Stimulated activated CD4-positive, alpha-beta T cell treated with anti-CD3 and anti-CD28 coated beads, Interleukin-12 subunit alpha, Interleukin-12 subunit beta, amount 100 ng/mL, for 24 hours (primary cell): ENCODE results near the gene LTB4R2.
"Not testable (repeated sequence)": the region's sequence is repeated elsewhere in the genome, so short reads cannot be mapped to it uniquely, and the experiment has no call there.

Experiments
- DNase-seq, 2 experiments: peaks; one replicate each; pipeline ENCODE4 v3.0.0-alpha.2; 2020; ENCODE audit warnings: low read depth in 2 of 2

The LTB4R2 gene

GRCh38 chr14:24317141-24317928, 7.4 kb downstream of the LTB4R2 start:
- DNase-seq, result no peak

DNA sequence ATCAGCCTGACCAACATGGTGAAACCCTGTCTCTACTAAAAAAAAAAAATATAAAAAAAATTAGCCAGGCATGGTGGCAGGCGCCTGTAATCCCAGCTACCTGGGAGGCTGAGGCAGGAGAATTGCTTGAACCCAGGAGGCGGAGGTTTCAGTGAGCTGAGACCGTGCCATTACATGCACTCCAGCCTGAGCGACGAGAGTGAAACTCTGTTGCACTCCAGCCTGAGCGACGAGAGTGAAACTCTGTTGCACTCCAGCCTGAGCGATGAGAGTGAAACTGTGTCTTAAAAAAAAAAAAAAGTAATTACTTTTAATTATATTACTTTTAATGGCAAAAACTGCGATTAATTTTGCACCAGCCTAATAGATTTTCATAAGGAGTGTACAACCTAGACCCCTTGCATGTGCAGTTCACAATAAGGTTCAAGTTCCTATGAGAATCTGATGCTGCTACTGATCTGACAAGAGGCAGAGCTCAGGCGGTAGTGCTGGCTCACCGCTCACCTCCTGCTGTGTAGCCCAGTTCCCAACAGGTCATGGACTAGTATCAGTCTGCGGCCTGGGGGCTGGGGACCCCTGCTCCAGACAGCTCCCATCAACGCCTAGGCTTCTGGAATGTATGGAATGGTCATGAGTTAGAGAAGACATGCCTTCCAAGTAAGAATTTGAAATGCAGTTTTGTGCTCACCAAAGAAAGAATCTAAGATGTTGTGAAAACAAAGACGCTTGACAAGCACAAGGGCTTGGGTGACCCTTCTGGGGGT, 11.5 kb downstream of the LTB4R2 start:
- DNase-seq, result no peak

DNA sequence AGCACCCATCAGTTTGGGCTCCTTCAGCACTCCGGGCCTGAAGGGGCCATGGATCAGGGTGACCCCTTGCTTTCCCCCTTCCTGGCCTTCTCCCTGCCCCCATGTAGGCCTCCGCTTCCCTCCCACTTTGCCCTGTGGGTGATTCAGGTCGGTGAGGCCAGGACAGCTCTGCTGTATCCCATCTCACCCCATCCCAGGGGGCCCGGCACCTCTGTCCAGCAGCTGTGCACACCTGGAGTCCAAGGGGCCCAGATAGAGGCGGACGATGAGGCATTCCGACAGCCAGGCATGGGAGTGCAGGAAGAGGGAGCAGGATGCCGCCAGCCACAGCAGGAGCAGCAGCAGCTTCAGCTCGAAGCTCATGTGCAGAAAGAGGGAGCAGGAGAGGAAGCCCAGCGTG, 12.7 kb downstream of the LTB4R2 start:
- DNase-seq, result no peak

DNA sequence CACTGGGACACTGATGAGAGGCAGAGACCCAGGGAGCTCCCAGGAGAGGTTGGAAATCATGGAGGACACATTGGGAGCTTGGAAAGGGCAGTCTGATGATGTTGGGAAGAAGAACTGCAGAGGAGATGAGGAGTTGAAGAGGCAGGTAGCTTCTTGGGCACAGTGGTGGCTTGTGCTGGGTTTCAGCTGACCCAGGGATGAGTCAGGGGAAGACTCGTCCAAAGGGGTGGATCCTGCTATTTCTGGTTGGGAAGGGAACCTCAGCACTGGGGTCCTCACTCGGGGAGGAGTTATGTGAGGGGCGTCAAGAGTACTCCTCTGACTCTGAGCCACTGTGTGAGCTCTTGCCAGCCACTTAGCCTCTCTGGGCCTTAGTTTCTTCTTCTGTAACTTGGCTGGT, 13.4 kb downstream of the LTB4R2 start:
- DNase-seq, result no peak

- no peak for DNase-seq
Observed at GRCh38 chr14:24324024-24324423, 14.1 kb downstream of the LTB4R2 start.

DNA sequence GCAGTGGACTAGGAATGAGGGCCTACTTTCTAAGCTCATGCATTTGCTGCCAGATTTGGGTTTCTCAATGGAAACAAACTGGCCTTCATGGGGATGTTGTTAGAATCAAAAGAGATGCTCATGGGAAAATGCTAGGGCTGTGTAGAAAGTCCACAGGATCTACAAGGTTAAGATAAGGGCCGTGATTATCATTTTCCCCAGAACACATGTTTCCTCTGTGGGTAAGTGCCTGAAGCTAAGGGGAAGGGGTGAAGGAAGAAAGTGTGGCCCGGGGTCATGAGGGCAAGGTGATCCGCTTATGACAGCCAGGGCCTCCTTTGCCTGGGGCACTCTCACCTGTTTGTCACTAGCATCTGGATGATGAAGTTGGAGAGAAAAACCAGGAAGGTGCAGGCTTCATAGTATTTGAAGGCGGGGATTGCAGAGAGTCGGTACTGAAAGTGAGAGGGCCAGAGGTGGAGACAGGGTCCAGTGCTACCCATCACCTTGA, 15.1 kb downstream of the LTB4R2 start:
- DNase-seq, result no peak

- DNase-seq, result no peak
Observed at GRCh38 chr14:24325963-24326362, 16.0 kb downstream of the LTB4R2 start.

GRCh38 chr14:24327303-24327702, 17.4 kb downstream of the LTB4R2 start:
- no peak for DNase-seq

DNA sequence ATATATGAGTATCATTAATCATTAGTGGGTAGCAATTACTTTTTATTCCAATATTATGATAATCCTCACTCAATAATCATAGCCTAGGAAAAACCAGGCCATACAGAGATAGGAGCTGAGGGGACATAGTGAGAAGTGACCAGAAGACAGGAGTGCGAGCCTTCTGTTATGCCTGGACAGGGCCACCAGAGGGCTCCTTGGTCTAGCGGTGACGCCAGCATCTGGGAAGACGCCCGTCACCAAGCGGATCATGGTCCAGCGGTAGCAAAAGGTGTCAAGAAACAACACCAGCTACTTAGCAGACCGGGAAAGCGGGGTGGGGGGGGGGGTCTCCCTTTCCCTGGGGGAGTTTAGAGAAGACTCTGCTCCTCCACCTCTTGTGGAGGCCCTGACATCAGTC, 18.0 kb downstream of the LTB4R2 start:
- DNase-seq, result not testable (repeated sequence)

- no peak for DNase-seq
Observed at GRCh38 chr14:24329073-24329663, 19.2 kb downstream of the LTB4R2 start.

DNA sequence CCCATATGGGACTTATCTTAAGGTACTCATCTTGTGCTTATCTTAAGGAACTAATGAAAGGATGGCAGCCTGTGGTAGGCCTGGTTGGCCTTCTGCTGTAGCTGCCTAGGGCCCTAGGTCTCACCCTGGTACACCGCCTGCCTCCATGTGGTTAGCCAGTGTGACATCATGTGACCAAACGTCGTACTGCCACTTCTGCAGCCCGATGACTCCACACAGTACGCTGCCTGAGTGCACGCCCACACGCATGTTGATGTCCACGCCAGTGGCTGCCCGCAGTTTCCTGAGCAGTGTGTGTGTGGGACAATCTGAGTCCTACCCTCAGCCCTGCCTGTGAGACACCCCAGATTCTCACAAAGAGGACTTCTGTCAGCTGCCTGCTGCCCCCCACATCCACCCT, 19.8 kb downstream of the LTB4R2 start:
- DNase-seq, result no peak

DNA sequence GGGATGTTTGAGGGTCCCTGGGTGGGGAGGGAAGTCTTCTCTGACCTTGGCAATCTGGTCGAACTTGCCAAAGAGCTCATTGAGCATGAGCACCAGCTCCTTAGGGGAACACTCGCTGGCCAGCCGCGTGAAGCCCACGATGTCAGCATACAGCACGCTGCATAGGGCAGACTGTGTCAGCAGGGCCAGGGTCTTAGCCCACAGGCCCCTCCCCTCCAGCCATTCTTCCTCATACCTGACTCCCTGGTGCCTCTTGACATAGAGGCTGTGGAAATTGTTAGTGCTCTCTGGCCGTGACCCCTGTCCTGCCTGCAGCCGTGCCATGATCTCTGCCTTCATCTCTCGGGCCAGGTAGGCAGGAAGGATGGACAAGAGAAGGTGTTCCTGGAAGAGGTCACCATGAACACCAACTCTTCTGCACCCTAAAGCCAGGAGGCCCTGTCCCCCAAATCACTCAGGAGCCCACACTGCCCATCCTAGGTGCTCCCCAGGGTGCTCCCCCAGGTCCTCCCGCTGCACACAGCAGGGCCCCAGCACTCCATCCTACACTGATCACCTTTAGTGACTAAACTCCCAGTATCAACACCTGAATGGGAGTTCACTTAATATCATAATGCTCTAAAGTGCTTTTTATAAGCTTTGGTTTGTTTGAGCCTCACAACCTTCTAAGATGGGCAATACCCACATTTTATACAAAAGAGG, 21.2 kb downstream of the LTB4R2 start:
- DNase-seq, result no peak

- DNase-seq, result no peak
Observed at GRCh38 chr14:24331731-24332267, 21.9 kb downstream of the LTB4R2 start.

- peak; percentile 62 to 76 for DNase-seq
Observed at GRCh38 chr14:24332268-24332993, 22.5 kb downstream of the LTB4R2 start.

DNA sequence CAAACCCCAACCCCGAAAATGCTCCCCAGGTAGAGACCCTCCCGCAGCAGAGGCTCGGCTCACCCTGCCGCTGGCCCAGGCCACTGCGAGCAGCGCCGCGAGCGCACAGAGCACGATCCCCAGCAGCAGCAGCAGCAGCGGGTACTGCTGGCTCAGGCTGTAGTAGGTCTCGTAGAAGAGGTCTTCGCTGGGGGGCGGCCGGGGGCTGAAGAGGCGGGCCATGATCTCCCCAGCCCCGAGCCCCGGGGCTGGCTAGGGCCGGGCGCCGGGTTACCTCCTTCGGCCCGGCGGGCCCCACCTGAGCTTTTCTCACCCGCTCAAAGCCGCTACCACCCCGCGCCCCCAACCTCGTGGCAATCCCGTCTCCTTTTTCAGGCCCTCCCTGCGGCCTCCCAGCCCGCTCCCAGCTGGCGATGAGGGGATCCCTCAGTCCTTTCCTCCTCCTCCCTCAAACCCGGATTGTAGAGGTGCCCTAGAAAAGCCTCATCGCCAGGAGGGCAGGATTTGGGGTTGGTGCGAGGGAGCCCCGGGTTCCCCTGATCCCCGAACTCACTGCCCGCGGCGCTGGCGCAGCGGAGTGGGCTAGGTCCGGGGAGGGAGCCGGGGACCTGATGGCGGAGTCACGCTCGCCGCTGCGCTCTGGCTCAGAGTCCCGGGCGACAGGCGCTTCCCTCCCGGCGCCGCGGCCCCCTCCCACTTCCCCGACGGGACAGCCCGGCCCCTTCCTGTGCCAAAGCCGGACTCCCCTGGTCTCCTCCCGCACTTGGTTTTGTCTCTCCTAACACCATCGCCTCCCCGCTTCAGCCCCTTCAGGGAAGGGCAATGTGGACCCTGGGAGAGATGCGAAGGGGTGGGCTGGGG, 24.7 kb downstream of the LTB4R2 start, which contains the start of gene ADCY4:
TSS of gene ADCY4 (minus strand) at position 641 of the 861 bp plus-strand sequence. CDS start at position 222, 419 bp downstream.
- DNase-seq, result no peak

GRCh38 chr14:24335461-24336171, 25.7 kb downstream of the LTB4R2 start:
- DNase-seq, result no peak

DNA sequence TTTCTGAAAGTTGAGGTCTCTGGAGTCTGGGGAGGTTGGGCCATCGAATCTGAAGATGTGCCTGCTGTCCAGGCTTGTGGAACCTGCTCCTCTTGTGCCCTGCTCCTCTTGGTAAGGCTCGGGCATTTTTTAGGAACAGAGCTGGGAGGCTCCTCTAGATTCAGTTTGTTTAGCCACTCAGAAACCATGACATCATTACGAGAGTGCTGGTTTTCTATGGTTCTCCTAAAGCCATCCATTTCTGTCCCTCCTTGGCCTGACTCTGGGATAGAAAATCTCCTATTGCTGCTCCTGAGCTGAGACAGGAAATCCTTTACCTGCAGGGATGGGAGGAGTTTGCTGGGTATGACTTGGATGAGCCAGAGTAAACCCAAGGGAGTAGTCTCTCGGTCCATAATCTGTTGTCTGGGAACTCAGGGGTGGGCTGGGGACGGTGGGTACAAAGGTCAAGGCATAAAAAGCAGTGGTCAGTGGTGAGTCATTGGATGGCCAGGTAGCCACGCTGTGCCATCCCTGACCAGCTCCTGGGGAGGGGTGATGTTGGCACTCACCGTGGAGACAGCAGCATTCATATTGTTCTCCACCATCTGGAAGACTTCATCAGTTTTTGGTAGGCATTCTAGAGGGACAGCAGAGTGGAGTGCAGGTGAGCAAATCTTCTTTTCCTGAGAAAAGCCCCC, 27.3 kb downstream of the LTB4R2 start:
- DNase-seq, result no peak

DNA sequence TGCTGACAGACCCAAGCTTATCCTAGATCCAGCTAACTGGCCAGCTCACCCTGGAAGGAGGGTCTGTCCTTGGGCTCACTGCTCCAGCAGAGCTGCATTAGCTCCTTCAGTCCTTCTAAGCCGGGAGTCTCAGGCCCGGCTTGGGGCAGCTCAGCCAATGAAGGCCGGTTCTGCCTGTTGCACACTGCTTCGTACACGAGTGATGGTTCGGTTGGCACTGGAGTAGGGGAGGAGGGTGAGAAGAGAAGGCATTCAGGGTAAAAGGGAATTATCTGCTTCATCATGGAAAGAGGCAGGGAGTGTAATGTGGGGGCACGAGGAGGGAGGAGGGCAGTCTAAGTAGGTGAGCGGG, 27.9 kb downstream of the LTB4R2 start:
- DNase-seq, result no peak

DNA sequence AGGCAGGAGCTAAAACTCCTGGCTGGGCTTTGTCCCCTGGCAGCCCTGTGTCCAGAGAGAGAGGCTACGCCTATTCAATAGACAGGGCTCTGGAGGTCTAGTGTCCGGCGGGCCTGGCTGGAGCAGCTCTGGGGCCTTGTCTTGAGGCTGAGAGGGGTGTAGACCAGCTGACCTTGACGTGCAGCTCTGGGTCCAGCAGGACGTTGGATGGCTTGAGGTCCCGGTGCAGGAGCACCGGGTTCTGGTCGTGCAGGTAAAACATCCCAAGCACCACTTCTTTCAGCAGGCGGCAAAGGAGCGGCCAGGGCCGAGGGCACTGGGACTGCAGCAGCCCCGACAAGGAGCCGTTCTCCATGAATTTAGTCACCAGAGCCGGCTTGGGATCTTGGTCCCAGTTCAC, 28.9 kb downstream of the LTB4R2 start:
- no peak for DNase-seq
